Osteoblast (primary cell): ENCODE measurements around the gene PTHLH. TPM values are rescaled to one million over a fixed set of nuclear protein-coding genes. Genes with fewer than 3 reads are reported as not detected.

Experiments
- DNase-seq: peaks from one replicate; pipeline ENCODE4 v3.0.0; 2011; ENCODE audit warnings: low spot score, mixed read lengths; ENCODE audit not compliant: insufficient read length; ENCODE audit errors: missing footprints
- H2AFZ ChIP-seq: 2 replicates; pipeline ENCODE4 v1.6.0; 2011; ENCODE audit warnings: mild to moderate bottlenecking, low read length
- H3K27ac ChIP-seq: 2 replicates; pipeline ENCODE4 v1.5.1; 2011; ENCODE audit warnings: mild to moderate bottlenecking, low read depth, low read length, moderate library complexity
- H3K27me3 ChIP-seq: 2 replicates; pipeline ENCODE4 v1.6.0; 2012; ENCODE audit warnings: mild to moderate bottlenecking, control low read depth, inconsistent platforms, low read length, moderate library complexity; ENCODE audit not compliant: insufficient read depth
- H3K36me3 ChIP-seq: 2 replicates; pipeline ENCODE4 v1.5.1; 2011; ENCODE audit warnings: mild to moderate bottlenecking, low read length, control low read depth, moderate library complexity; ENCODE audit not compliant: insufficient read depth
- H3K4me1 ChIP-seq: 2 replicates; pipeline ENCODE4 v1.5.1; 2011; ENCODE audit warnings: mild to moderate bottlenecking, low read length, control low read depth, moderate library complexity; ENCODE audit not compliant: insufficient read depth
- H3K4me2 ChIP-seq: 2 replicates; pipeline ENCODE4 v1.6.0; 2011; ENCODE audit warnings: mild to moderate bottlenecking, low read length; ENCODE audit not compliant: insufficient read depth
- H3K4me3 ChIP-seq: fragments of 200-600 bp; sonication (generic); 3 replicates; pipeline ENCODE4 v1.5.1; 2012; ENCODE audit warnings: mild to moderate bottlenecking, low read length, inconsistent platforms; ENCODE audit not compliant: insufficient read depth
- H3K79me2 ChIP-seq: 2 replicates; pipeline ENCODE4 v1.6.0; 2012; ENCODE audit warnings: mild to moderate bottlenecking, low read length, control low read depth, inconsistent platforms; ENCODE audit not compliant: insufficient read depth
- H3K9me3 ChIP-seq: 2 replicates; pipeline ENCODE4 v1.5.1; 2011; ENCODE audit warnings: low read depth, low read length, control low read depth
- H4K20me1 ChIP-seq: 2 replicates; pipeline ENCODE4 v1.6.0; 2012; ENCODE audit warnings: mild to moderate bottlenecking, low read length, control low read depth; ENCODE audit not compliant: insufficient read depth
- total RNA-seq: library from RNA; depleted of rRNA; stranded (reverse); fragments of >200 nt; gene quantifications from 2 replicates; pipeline ENCODE4 v1.2.3, GENCODE V29; 2012
- TF ChIP-seq, protein P1 (sequence below): IDR thresholded peaks from 2 replicates; pipeline ENCODE4 v1.5.1; 2011; ENCODE audit warnings: mild to moderate bottlenecking, low read depth, low read length, moderate library complexity; ENCODE audit errors: extremely low read depth

The PTHLH gene
- total RNA-seq, 1 donor = 2.2 TPM

DNA sequence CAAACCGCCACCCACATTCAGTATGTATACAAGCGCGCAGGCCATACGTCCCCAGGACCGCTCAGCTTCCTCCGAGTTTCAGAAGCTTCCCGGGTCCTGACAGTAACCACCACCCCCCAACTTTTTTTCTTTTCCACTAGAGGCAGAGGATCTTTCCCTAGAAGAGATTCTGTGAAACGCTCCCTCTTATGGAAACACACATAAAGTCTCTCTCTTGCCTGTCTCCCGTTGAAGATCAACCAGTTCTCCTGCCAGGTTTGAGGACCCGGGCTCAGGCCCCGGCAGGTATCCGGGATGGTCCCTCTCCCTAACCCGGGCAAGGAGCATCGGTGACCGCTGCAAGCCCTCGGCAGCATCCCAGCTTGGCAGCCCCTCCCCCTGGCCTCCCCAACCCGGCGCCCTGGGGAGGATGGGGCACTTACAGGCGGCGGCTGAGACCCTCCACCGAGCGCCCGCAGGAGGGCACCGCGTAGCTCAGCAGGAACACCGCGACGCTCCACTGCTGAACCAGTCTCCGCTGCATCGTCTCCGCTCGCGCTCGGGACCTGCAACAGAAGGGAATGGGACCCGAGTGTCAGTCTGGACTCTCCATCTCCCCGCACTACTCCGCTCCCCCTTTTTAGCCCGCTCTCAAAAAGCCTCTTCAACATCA is 3.4 kb downstream of the PTHLH start:
- Histone ChIP-seq H3K27me3 (peaks cover 5% of the 10 kb centered on the region), H3K4me3 (peak overlapping the region; percentile 74), H3K9me3 (no peaks in the 10 kb centered on the region), H3K4me2 (peak overlapping the region; percentile 97), H3K79me2 (no peaks in the 10 kb centered on the region), H3K36me3 (no peaks in the 10 kb centered on the region), H2AFZ (peak overlapping the region; percentile 90), H3K4me1 (peaks cover 41% of the 10 kb centered on the region), H3K27ac (peak overlapping the region; percentile 73), H4K20me1 (no peaks in the 10 kb centered on the region)
- peak; percentile 93 for DNase-seq
- TF ChIP-seq, protein P1, sequence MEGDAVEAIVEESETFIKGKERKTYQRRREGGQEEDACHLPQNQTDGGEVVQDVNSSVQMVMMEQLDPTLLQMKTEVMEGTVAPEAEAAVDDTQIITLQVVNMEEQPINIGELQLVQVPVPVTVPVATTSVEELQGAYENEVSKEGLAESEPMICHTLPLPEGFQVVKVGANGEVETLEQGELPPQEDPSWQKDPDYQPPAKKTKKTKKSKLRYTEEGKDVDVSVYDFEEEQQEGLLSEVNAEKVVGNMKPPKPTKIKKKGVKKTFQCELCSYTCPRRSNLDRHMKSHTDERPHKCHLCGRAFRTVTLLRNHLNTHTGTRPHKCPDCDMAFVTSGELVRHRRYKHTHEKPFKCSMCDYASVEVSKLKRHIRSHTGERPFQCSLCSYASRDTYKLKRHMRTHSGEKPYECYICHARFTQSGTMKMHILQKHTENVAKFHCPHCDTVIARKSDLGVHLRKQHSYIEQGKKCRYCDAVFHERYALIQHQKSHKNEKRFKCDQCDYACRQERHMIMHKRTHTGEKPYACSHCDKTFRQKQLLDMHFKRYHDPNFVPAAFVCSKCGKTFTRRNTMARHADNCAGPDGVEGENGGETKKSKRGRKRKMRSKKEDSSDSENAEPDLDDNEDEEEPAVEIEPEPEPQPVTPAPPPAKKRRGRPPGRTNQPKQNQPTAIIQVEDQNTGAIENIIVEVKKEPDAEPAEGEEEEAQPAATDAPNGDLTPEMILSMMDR = peak; percentile 38

DNA sequence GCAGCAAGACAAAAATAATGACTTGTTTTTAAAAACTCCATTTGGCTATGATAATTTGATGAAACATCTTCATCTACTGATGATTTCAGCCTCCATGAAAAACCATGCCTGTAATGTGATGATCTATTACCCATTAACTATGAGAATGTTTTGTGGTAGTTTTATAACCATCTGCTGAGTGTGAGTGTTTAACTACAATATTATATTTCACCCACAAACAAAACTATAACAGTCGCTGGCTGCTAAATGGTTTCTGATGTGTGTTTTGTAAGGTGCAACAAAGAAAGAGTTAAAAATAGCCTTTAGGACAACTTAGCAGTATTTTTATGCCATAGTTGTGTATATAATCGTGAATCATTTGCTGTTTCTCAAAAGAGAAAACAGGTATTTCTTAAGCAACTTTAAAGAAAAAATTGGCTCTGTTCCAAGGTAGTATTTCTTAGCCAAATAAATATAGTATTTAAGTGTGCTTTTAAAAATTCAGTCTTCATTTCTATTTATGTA is 4.9 kb downstream of the PTHLH start:
- Histone ChIP-seq H3K27me3 (peaks cover 5% of the 10 kb centered on the region), H3K79me2 (no peaks in the 10 kb centered on the region), H3K36me3 (no peaks in the 10 kb centered on the region), H3K4me3 (no peak overlapping the region), H2AFZ (no peak overlapping the region), H3K9me3 (no peaks in the 10 kb centered on the region), H3K4me1 (peaks cover 41% of the 10 kb centered on the region), H3K4me2 (peak overlapping the region; percentile 47), H4K20me1 (no peaks in the 10 kb centered on the region), H3K27ac (peak overlapping the region; percentile 47)
- TF ChIP-seq, protein P1 = no peak
- DNase-seq = peak; percentile 73

- Histone ChIP-seq H3K79me2 (no peaks in the 10 kb centered on the region), H3K4me1 (peaks cover 41% of the 10 kb centered on the region), H2AFZ (no peak overlapping the region), H3K27ac (peak overlapping the region; percentile 47), H3K4me3 (no peak overlapping the region), H3K4me2 (peak overlapping the region; percentile 47), H4K20me1 (no peaks in the 10 kb centered on the region), H3K27me3 (peaks cover 5% of the 10 kb centered on the region), H3K36me3 (no peaks in the 10 kb centered on the region), H3K9me3 (no peaks in the 10 kb centered on the region)
- TF ChIP-seq, protein P1 = no peak
- peak; percentile 94 for DNase-seq
Measured at GRCh38 chr12:27966870-27967269, 5.7 kb downstream of the PTHLH start.

GRCh38 chr12:27965966-27966365 is 6.6 kb downstream of the PTHLH start:
- H3K4me2 ChIP-seq = no peak overlapping the region
- H3K79me2 ChIP-seq = no peaks in the 10 kb centered on the region
- H3K27ac ChIP-seq = peak overlapping the region; percentile 47
- H3K27me3 ChIP-seq = no peaks in the 10 kb centered on the region
- peak; percentile 84 for DNase-seq
- no peaks in the 10 kb centered on the region for H3K36me3 ChIP-seq
- no peaks in the 10 kb centered on the region for H4K20me1 ChIP-seq
- TF ChIP-seq, protein P1 = no peak
- H3K9me3 ChIP-seq = no peaks in the 10 kb centered on the region
- no peak overlapping the region for H2AFZ ChIP-seq
- peaks cover 41% of the 10 kb centered on the region for H3K4me1 ChIP-seq
- no peak overlapping the region for H3K4me3 ChIP-seq
